Ovary (tissue), 9 donors: ENCODE measurements around the gene ENPP4. TPM values are rescaled to one million over a fixed set of nuclear protein-coding genes. Genes with fewer than 3 reads are reported as not detected.

ENCODE experiments used
- DNase-seq, 5 donors: peaks; one replicate each; pipeline ENCODE4 v3.0.0-alpha.2; 2019 to 2020
- H3K27ac ChIP-seq, 2 donors: fragments of 200-600 bp; one replicate each; pipeline versions ENCODE4 v1.5.1 to v1.8.0; 2019 to 2022
- H3K27me3 ChIP-seq: fragments of 200-600 bp; one replicate; pipeline ENCODE4 v1.8.0; 2022
- H3K36me3 ChIP-seq: fragments of 200-600 bp; sonication (generic); one replicate; pipeline ENCODE4 v1.5.1; 2019
- H3K4me1 ChIP-seq: one replicate; pipeline ENCODE4 v1.8.1; 2013; ENCODE audit warnings: mild to moderate bottlenecking, moderate library complexity; ENCODE audit not compliant: insufficient read depth
- H3K4me3 ChIP-seq: fragments of 200-600 bp; sonication (generic); one replicate; pipeline ENCODE4 v1.5.1; 2017
- H3K9me3 ChIP-seq, 2 donors: fragments of 200-600 bp in 1 of 2; sonication (generic) in 1 of 2; one replicate each; pipeline versions ENCODE4 v1.5.1 to v1.8.1; 2013 to 2019; ENCODE audit warnings: mild to moderate bottlenecking in 1 of 2, moderate library complexity in 1 of 2
- CTCF ChIP-seq, 3 donors: fragments of 450-650 bp in 2 of 3; fragments of 200-600 bp in 1 of 3; IDR thresholded peaks; one replicate each; pipeline versions ENCODE4 v1.5.1 to v1.8.0; 2016 to 2022; ENCODE audit warnings: antibody characterized with exemption in 3 of 3, mild to moderate bottlenecking in 1 of 3
- EP300 ChIP-seq: sonication (generic); formaldehyde crosslinking; IDR thresholded peaks from one replicate; pipeline ENCODE4 v1.6.1; 2017; ENCODE audit warnings: antibody characterized with exemption
- POLR2A ChIP-seq: fragments of 450-650 bp; IDR thresholded peaks from one replicate; pipeline ENCODE4 v1.6.1; 2017; ENCODE audit warnings: antibody characterized with exemption, mild to moderate bottlenecking, moderate library complexity
- WGBS, 3 donors: extraction: QIAGEN DNeasy Blood & Tissue Kit in 1 of 3; methylation state at CpG; one replicate each; pipeline versions ENCODE4 v1.1.5 to v1.1.7; 2013 to 2017; 5-methylcytosine and 5-hydroxymethylcytosine counted together
- intact Hi-C, 4 donors: fragments of 100-400 bp; cut with DNase I; formaldehyde crosslinking; loops; one replicate each; pipeline versions ENCODE4 v1.11.0 to v1.15.1; 2022 to 2023
- polyA plus RNA-seq, 2 donors: library from polyadenylated mRNA; stranded (reverse); fragments of 200-250 nt in 1 of 2; fragments of 350-450 nt in 1 of 2; fragmentation: Illumina TruSeq in 1 of 2; extraction: RNeasy Lipid Tissue Mini Kit (QIAGEN cat#74804) in 1 of 2; gene quantifications; one replicate each; pipeline ENCODE4 v1.2.3, GENCODE V29; 2013 to 2014
- total RNA-seq, 7 donors: library from RNA; depleted of rRNA in 2 of 7; stranded (reverse); fragments of >200 nt in 2 of 7; fragmentation: NEBNext Ultra II Directional in 3 of 7; extraction: Animal tissue kit (Norgen Biotek cat#: 25700) in 3 of 7; gene quantifications; one replicate each; pipeline versions ENCODE4 v1.1.0 to v1.2.4, GENCODE V29; 2016 to 2023
- donor health status: DM: no; HTN: no; CAD: no; lungs with moderate emphysema.
- donor health status: DM: no; HTN: no; CAD: no.
- donor health status: Bipolar disorder and iron deficiency.
- donor health status: DM: yes; HTN: yes; CAD: no.
- donor health status: DM: no; HTN: no; CAD: no.
- donor health status: DM: yes; HTN: yes; CAD: no.

Gene ENPP4
- total and polyA plus RNA-seq, 9 donors = 1.9 to 11.3 (median 3.7) TPM

DNA sequence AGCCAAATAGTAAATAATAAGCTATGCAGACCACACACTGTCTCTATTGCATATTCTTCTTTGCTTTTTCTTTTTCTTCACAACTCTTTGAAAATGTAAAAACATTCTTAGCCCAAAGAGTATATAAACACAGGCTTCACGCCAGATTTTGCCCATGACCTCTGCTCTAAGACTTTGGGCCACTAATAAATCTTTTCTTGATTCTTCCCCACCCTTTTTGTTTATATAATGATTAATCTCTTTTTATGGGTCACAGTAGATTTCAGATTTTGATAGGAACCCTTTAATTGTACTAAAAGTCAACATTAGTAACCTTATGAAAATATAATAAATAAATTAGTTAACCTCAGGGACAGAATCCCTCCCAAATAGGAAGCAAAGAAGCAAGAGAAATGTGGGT is 56.8 kb downstream of the ENPP4 start:
- WGBS, 3 donors = 11 to 50% (median 22%) methylated on average over 1 of the region's 1 CpG
- no peak for TF ChIP-seq EP300
- no peak for TF ChIP-seq CTCF (IDR thresholded peaks at IDR 0.05)
- no peak for TF ChIP-seq POLR2A
- H3K4me3 ChIP-seq = no peak overlapping the region
- intact Hi-C loops = no loop called here
- peaks cover 9% of the 10 kb centered on the region for H3K4me1 ChIP-seq
- no peaks in the 10 kb centered on the region for H3K27me3 ChIP-seq
- peak overlapping the region in 1 of 2 donors; percentile 36 for H3K27ac ChIP-seq
- H3K36me3 ChIP-seq = no peaks in the 10 kb centered on the region
- DNase-seq = no peak
- H3K9me3 ChIP-seq = no peaks in the 10 kb centered on the region

GRCh38 chr6:46189726-46190125 is 59.9 kb downstream of the ENPP4 start:
- WGBS, 3 donors = 94 to 97% (median 96%) methylated on average over 4 of the region's 4 CpGs
- TF ChIP-seq CTCF (IDR thresholded peaks at IDR 0.05) (no peak), EP300 (no peak), POLR2A (no peak)
- Histone ChIP-seq H3K4me1 (peaks cover 9% of the 10 kb centered on the region), H3K27ac (no peak overlapping the region), H3K27me3 (no peaks in the 10 kb centered on the region), H3K9me3 (no peaks in the 10 kb centered on the region), H3K36me3 (no peaks in the 10 kb centered on the region), H3K4me3 (no peak overlapping the region)
- no peak for DNase-seq
- intact Hi-C loops = no loop called here

GRCh38 chr6:46190889-46191288 is 61.1 kb downstream of the ENPP4 start:
- WGBS, 3 donors = 80 to 92% (median 84%) methylated on average over 4 of the region's 4 CpGs
- peaks cover 3% of the 10 kb centered on the region for H3K4me1 ChIP-seq
- H3K27ac ChIP-seq = no peak overlapping the region
- no peaks in the 10 kb centered on the region for H3K27me3 ChIP-seq
- H3K4me3 ChIP-seq = no peak overlapping the region
- no peaks in the 10 kb centered on the region for H3K9me3 ChIP-seq
- no peak for DNase-seq
- intact Hi-C loops = no loop called here
- H3K36me3 ChIP-seq = no peaks in the 10 kb centered on the region
- TF ChIP-seq EP300 (no peak), POLR2A (no peak), CTCF (IDR thresholded peaks at IDR 0.05) (no peak)

- Histone ChIP-seq H3K4me3 (no peak overlapping the region), H3K36me3 (no peaks in the 10 kb centered on the region), H3K27ac (no peak overlapping the region), H3K4me1 (peaks cover 2% of the 10 kb centered on the region), H3K27me3 (no peaks in the 10 kb centered on the region), H3K9me3 (no peaks in the 10 kb centered on the region)
- TF ChIP-seq POLR2A (no peak), EP300 (no peak), CTCF (IDR thresholded peaks at IDR 0.05) (no peak)
- 37 to 39% (median 37%) methylated on average over 1 of the region's 1 CpG for whole genome bisulfite sequencing, 3 donors
- DNase-seq = no peak
- intact Hi-C loops = no loop called here
These were observed 62.2 kb downstream of the ENPP4 start for GRCh38 chr6:46191961-46192360.

Other genes starting within 250 kb of the ENPP4 start
- 10 to 100 TPM in 1 of 7 donors, 1 to 10 TPM in 3, under 1 TPM in 3; 0.58 to 20.2 (median 2.0) TPM for gene CLIC5, start 114.1 kb upstream of the ENPP4 start, total RNA-seq
- 10 to 100 TPM in 1 of 2 donors, under 1 TPM in 1; 0.27 to 42.3 TPM for gene CLIC5, start 114.1 kb upstream of the ENPP4 start, polyA plus RNA-seq
- gene ENPP5, start 41.0 kb downstream of the ENPP4 start, total RNA-seq = 10 to 100 TPM in 1 of 7 donors, 1 to 10 TPM in 6; 4.7 to 12.2 (median 8.4) TPM
- gene ENPP5, start 41.0 kb downstream of the ENPP4 start, polyA plus RNA-seq = 1 to 10 TPM; 4.5 to 8.2 TPM